Measurements from ENCODE around the gene GTF2B.

GTF2B gene

GRCh38 chr1:88813471-88813870 is 77.9 kb downstream of the GTF2B start:
- H3K27ac ChIP-seq (replicated peaks; ENCODE audit: low read length), result no peak overlapping the region
- H3K4me2 ChIP-seq (ENCODE audit: insufficient read depth, low read length, poor library complexity, severe bottlenecking), result no peak overlapping the region
- peaks cover 1% of the 10 kb centered on the region for H3K79me1 ChIP-seq (ENCODE audit: low read depth, low read length)
- WGBS, 2 donors (ENCODE audit: extremely low coverage in 2 of 2, insufficient read length in 2 of 2, insufficient replicate concordance in 1 of 2), result no CpG with 5 or more reads among the region's 1 CpG
- H2AFZ ChIP-seq (ENCODE audit: low read length), result no peak overlapping the region
- H3K9ac ChIP-seq (ENCODE audit: low read depth, low read length, poor library complexity), result no peak overlapping the region
- H3K36me3 ChIP-seq (replicated peaks in 1 of 2; ENCODE audit: control insufficient read depth in 2 of 2, insufficient read depth in 2 of 2, low read length in 2 of 2), result peaks cover 3 to 92% of the 10 kb centered on the region in 2 donors
- H3K18ac ChIP-seq (ENCODE audit: low read length), result no peak overlapping the region
- no peak overlapping the region for H4K91ac ChIP-seq (ENCODE audit: low read depth, low read length, poor library complexity)
- H3K27me3 ChIP-seq (ENCODE audit: control insufficient read depth in 3 of 3, insufficient read depth in 3 of 3, low read depth in 1 of 3, low read length in 3 of 3), result no peaks in the 10 kb centered on the region
- H3K4me1 ChIP-seq (ENCODE audit: control insufficient read depth in 2 of 2, insufficient read depth in 1 of 2, low read depth in 1 of 2, low read length in 2 of 2), result no peaks in the 10 kb centered on the region
- H2BK15ac ChIP-seq (ENCODE audit: low read length), result no peak overlapping the region
- no peak overlapping the region for H2BK120ac ChIP-seq (ENCODE audit: low read depth, low read length)
- H3K14ac ChIP-seq (ENCODE audit: low read length), result no peak overlapping the region
- no peak overlapping the region for H3K4me3 ChIP-seq (ENCODE audit: low read length in 2 of 2)
- DNase-seq (ENCODE audit: low spot score), result no peak
- H3K4ac ChIP-seq (ENCODE audit: low read length), result no peak overlapping the region
- no peak overlapping the region for H4K8ac ChIP-seq (ENCODE audit: low read depth, low read length)
- H2BK5ac ChIP-seq (ENCODE audit: low read length), result no peak overlapping the region
- no peak overlapping the region for H3K23ac ChIP-seq (ENCODE audit: low read depth, low read length, poor library complexity)
- H2AK5ac ChIP-seq (ENCODE audit: low read depth, low read length), result no peak overlapping the region
- H2BK12ac ChIP-seq (ENCODE audit: low read length), result no peak overlapping the region
- H3K9me3 ChIP-seq (replicated peaks in 1 of 2; ENCODE audit: control insufficient read depth in 2 of 2, insufficient read depth in 1 of 2, low read depth in 1 of 2, low read length in 2 of 2), result no peaks in the 10 kb centered on the region

- Histone ChIP-seq H3K79me1 (ENCODE audit: low read depth, low read length) (peaks cover 1% of the 10 kb centered on the region), H2AFZ (ENCODE audit: low read length) (no peak overlapping the region), H4K91ac (ENCODE audit: low read depth, low read length, poor library complexity) (no peak overlapping the region), H3K27ac (replicated peaks; ENCODE audit: low read length) (no peak overlapping the region), H3K27me3 (ENCODE audit: control insufficient read depth in 3 of 3, insufficient read depth in 3 of 3, low read depth in 1 of 3, low read length in 3 of 3) (no peaks in the 10 kb centered on the region), H3K23ac (ENCODE audit: low read depth, low read length, poor library complexity) (no peak overlapping the region), H3K4me2 (ENCODE audit: insufficient read depth, low read length, poor library complexity, severe bottlenecking) (no peak overlapping the region), H2BK120ac (ENCODE audit: low read depth, low read length) (no peak overlapping the region), H2AK5ac (ENCODE audit: low read depth, low read length) (no peak overlapping the region), H2BK12ac (ENCODE audit: low read length) (no peak overlapping the region), H3K4me3 (ENCODE audit: low read length in 2 of 2) (no peak overlapping the region), H3K9me3 (replicated peaks in 1 of 2; ENCODE audit: control insufficient read depth in 2 of 2, insufficient read depth in 1 of 2, low read depth in 1 of 2, low read length in 2 of 2) (no peaks in the 10 kb centered on the region), H3K4me1 (ENCODE audit: control insufficient read depth in 2 of 2, insufficient read depth in 1 of 2, low read depth in 1 of 2, low read length in 2 of 2) (no peaks in the 10 kb centered on the region), H2BK5ac (ENCODE audit: low read length) (no peak overlapping the region), H3K18ac (ENCODE audit: low read length) (no peak overlapping the region), H3K14ac (ENCODE audit: low read length) (no peak overlapping the region), H3K36me3 (replicated peaks in 1 of 2; ENCODE audit: control insufficient read depth in 2 of 2, insufficient read depth in 2 of 2, low read length in 2 of 2) (peaks cover 3 to 96% of the 10 kb centered on the region in 2 donors), H2BK15ac (ENCODE audit: low read length) (no peak overlapping the region), H4K8ac (ENCODE audit: low read depth, low read length) (no peak overlapping the region), H3K4ac (ENCODE audit: low read length) (no peak overlapping the region), H3K9ac (ENCODE audit: low read depth, low read length, poor library complexity) (no peak overlapping the region)
- no peak for DNase-seq (ENCODE audit: low spot score)
These were observed 79.0 kb downstream of the GTF2B start for GRCh38 chr1:88812366-88812765.

- Histone ChIP-seq H2BK12ac (ENCODE audit: low read length) (no peak overlapping the region), H3K27me3 (ENCODE audit: control insufficient read depth in 3 of 3, insufficient read depth in 3 of 3, low read depth in 1 of 3, low read length in 3 of 3) (no peaks in the 10 kb centered on the region)
These were observed 87.9 kb downstream of the GTF2B start for GRCh38 chr1:88803444-88803843.

GRCh38 chr1:88802950-88803349 is 88.4 kb downstream of the GTF2B start:
- no peak overlapping the region for H3K4ac ChIP-seq (ENCODE audit: low read length)
- no peak overlapping the region for H3K27ac ChIP-seq (replicated peaks; ENCODE audit: low read length)
- no peak overlapping the region for H2BK12ac ChIP-seq (ENCODE audit: low read length)
- no peak overlapping the region for H2AK5ac ChIP-seq (ENCODE audit: low read depth, low read length)
- H2BK5ac ChIP-seq (ENCODE audit: low read length), result no peak overlapping the region
- H3K14ac ChIP-seq (ENCODE audit: low read length), result no peak overlapping the region
- H3K23ac ChIP-seq (ENCODE audit: low read depth, low read length, poor library complexity), result no peak overlapping the region
- no CpG with 5 or more reads among the region's 2 CpGs for WGBS, 2 donors (ENCODE audit: extremely low coverage in 2 of 2, insufficient read length in 2 of 2, insufficient replicate concordance in 1 of 2)
- H3K36me3 ChIP-seq (replicated peaks in 1 of 2; ENCODE audit: control insufficient read depth in 2 of 2, insufficient read depth in 2 of 2, low read length in 2 of 2), result peaks cover 12 to 97% of the 10 kb centered on the region in 2 donors
- H3K18ac ChIP-seq (ENCODE audit: low read length), result no peak overlapping the region
- H3K4me1 ChIP-seq (ENCODE audit: control insufficient read depth in 2 of 2, insufficient read depth in 1 of 2, low read depth in 1 of 2, low read length in 2 of 2), result no peaks in the 10 kb centered on the region
- no peaks in the 10 kb centered on the region for H3K79me1 ChIP-seq (ENCODE audit: low read depth, low read length)
- no peak overlapping the region for H3K4me2 ChIP-seq (ENCODE audit: insufficient read depth, low read length, poor library complexity, severe bottlenecking)
- H2BK15ac ChIP-seq (ENCODE audit: low read length), result no peak overlapping the region
- DNase-seq (ENCODE audit: low spot score), result no peak
- H3K9ac ChIP-seq (ENCODE audit: low read depth, low read length, poor library complexity), result no peak overlapping the region
- no peak overlapping the region for H4K91ac ChIP-seq (ENCODE audit: low read depth, low read length, poor library complexity)
- H3K27me3 ChIP-seq (ENCODE audit: control insufficient read depth in 3 of 3, insufficient read depth in 3 of 3, low read depth in 1 of 3, low read length in 3 of 3), result no peaks in the 10 kb centered on the region
- H2BK120ac ChIP-seq (ENCODE audit: low read depth, low read length), result no peak overlapping the region
- H2AFZ ChIP-seq (ENCODE audit: low read length), result no peak overlapping the region
- no peak overlapping the region for H4K8ac ChIP-seq (ENCODE audit: low read depth, low read length)
- H3K9me3 ChIP-seq (replicated peaks in 1 of 2; ENCODE audit: control insufficient read depth in 2 of 2, insufficient read depth in 1 of 2, low read depth in 1 of 2, low read length in 2 of 2), result peaks cover 2 to 20% of the 10 kb centered on the region in 2 donors
- no peak overlapping the region for H3K4me3 ChIP-seq (ENCODE audit: low read length in 2 of 2)

More at GRCh38 chr1:88803444-88803843, 87.9 kb downstream of the GTF2B start:
- no peaks in the 10 kb centered on the region for H3K79me1 ChIP-seq (ENCODE audit: low read depth, low read length)
- H2AFZ ChIP-seq (ENCODE audit: low read length), result no peak overlapping the region
- peaks cover 12 to 99% of the 10 kb centered on the region in 2 donors for H3K36me3 ChIP-seq (replicated peaks in 1 of 2; ENCODE audit: control insufficient read depth in 2 of 2, insufficient read depth in 2 of 2, low read length in 2 of 2)
- no peak overlapping the region for H3K4ac ChIP-seq (ENCODE audit: low read length)
- no peak overlapping the region for H4K8ac ChIP-seq (ENCODE audit: low read depth, low read length)
- DNase-seq (ENCODE audit: low spot score), result no peak
- H3K14ac ChIP-seq (ENCODE audit: low read length), result no peak overlapping the region
- no peak overlapping the region for H2BK120ac ChIP-seq (ENCODE audit: low read depth, low read length)
- H3K9ac ChIP-seq (ENCODE audit: low read depth, low read length, poor library complexity), result no peak overlapping the region
- H3K18ac ChIP-seq (ENCODE audit: low read length), result no peak overlapping the region
- H3K4me1 ChIP-seq (ENCODE audit: control insufficient read depth in 2 of 2, insufficient read depth in 1 of 2, low read depth in 1 of 2, low read length in 2 of 2), result no peaks in the 10 kb centered on the region
- H3K27ac ChIP-seq (replicated peaks; ENCODE audit: low read length), result no peak overlapping the region
- H4K91ac ChIP-seq (ENCODE audit: low read depth, low read length, poor library complexity), result no peak overlapping the region
- no peak overlapping the region for H3K4me2 ChIP-seq (ENCODE audit: insufficient read depth, low read length, poor library complexity, severe bottlenecking)
- H3K23ac ChIP-seq (ENCODE audit: low read depth, low read length, poor library complexity), result no peak overlapping the region
- WGBS, 2 donors (ENCODE audit: extremely low coverage in 2 of 2, insufficient read length in 2 of 2, insufficient replicate concordance in 1 of 2), result no CpG with 5 or more reads among the region's 5 CpGs
- no peak overlapping the region for H2BK15ac ChIP-seq (ENCODE audit: low read length)
- no peak overlapping the region for H3K4me3 ChIP-seq (ENCODE audit: low read length in 2 of 2)
- peaks cover 2 to 18% of the 10 kb centered on the region in 2 donors for H3K9me3 ChIP-seq (replicated peaks in 1 of 2; ENCODE audit: control insufficient read depth in 2 of 2, insufficient read depth in 1 of 2, low read depth in 1 of 2, low read length in 2 of 2)
- no peak overlapping the region for H2BK5ac ChIP-seq (ENCODE audit: low read length)
- no peak overlapping the region for H2AK5ac ChIP-seq (ENCODE audit: low read depth, low read length)
